Measurements from ENCODE around the gene ETV6. TPM values are rescaled to one million over a fixed set of nuclear protein-coding genes. Genes with fewer than 3 reads are reported as not detected.
A peak's percentile ranks its signal among the peaks of the same experiment; 100 is the strongest.
"Not testable (repeated sequence)": the region's sequence is repeated elsewhere in the genome, so short reads cannot be mapped to it uniquely, and the experiment has no call there.

Gene ETV6
- total and polyA plus RNA-seq, 5 experiments from 2014 or later = 0.94 to 13.2 (median 2.2) TPM

DNA sequence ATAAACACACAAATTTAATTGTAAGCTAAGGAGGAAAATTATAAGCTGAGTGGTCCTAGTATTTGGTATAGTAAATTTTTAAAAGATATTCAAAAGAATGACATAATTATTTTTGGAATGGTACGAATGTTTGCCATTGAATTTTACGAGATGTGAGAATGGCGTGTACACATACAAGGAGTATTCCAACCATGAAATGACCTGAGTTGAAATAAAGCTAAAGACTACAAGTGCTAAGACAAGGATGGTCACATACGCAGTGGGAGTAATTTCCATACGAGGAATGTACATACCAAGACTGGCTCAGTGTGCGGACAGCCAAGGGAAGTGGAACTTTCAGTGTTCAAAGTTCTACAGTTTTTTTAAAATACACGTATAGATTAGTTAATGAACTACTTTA, 21.1 kb upstream of the ETV6 start:
- POLR2A ChIA-PET = no interaction called here
- Mint-ChIP-seq H3K36me3 (peaks cover 0 to 2% (median 0%) of the 10 kb centered on the region in 3 donors), H3K4me3 (no peak overlapping the region), H3K27ac (no peak overlapping the region), H3K4me1 (no peaks in the 10 kb centered on the region), H3K27me3 (peaks cover 0 to 2% (median 0%) of the 10 kb centered on the region in 5 donors), H3K9me3 (no peaks in the 10 kb centered on the region)
- DNase-seq (no peak), ATAC-seq (no peak)

DNA sequence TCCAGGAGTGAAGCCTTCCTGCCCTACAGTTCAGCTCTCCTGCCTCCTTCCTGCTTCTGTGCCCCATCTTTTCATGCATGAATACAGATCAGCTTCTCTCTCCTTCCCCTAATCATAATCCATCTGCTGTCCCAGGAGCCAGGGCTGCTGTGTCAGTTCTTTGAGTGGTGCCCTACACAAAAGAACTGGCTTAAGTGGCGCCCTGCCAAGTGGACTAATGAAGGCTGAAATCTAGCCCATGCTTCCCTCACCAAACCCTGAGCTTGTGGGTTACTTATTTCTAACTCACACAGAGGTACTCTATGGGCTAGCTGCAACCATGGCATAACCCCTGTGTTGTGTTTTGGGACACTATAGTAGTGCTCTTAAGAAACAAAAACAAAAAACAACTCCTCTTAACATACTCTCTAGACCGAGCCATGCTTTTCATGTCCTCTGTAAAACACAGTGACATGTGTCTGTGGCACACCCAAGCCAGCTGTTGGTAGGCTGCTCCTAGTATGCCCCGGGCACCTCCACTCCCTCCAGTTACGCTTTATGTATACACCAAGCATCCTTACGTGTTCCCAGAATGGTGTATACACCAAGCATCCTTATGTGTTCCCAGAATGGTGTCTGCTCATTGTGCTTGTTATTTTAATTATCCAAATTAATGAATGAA, 19.3 kb upstream of the ETV6 start:
- Mint-ChIP-seq H3K27me3 (peaks cover 0 to 2% (median 0%) of the 10 kb centered on the region in 5 donors), H3K36me3 (peaks cover 0 to 2% (median 0%) of the 10 kb centered on the region in 3 donors), H3K9me3 (no peaks in the 10 kb centered on the region), H3K4me3 (no peak overlapping the region), H3K4me1 (no peaks in the 10 kb centered on the region), H3K27ac (no peak overlapping the region)
- POLR2A ChIA-PET = no interaction called here
- ATAC-seq (no peak), DNase-seq (no peak)

DNA sequence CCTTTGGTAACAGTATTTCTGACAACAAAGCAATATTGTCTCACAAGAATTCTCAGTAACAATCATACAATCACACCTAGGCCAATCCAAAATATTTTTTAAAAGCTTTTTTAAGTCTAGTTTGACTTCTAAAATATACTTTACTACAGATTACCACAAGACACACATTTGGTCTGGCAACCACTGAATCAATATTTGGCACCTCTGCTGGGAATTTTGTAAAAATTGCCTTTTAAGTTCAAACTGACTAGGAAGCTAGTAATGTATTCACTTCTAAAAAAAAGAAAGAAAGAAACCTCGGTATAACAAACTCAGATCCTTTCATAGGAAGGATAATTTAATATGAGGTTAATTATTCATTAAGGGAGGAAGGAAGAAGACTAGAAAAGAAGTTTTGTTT, 18.2 kb upstream of the ETV6 start:
- POLR2A ChIA-PET = no interaction called here
- Mint-ChIP-seq H3K27me3 (peaks cover 0 to 2% (median 0%) of the 10 kb centered on the region in 5 donors), H3K36me3 (peaks cover 0 to 2% (median 0%) of the 10 kb centered on the region in 3 donors), H3K27ac (no peak overlapping the region), H3K4me1 (no peaks in the 10 kb centered on the region), H3K4me3 (no peak overlapping the region), H3K9me3 (peaks cover 0 to 5% (median 0%) of the 10 kb centered on the region in 9 donors)
- DNase-seq = no peak
- ATAC-seq = no peak

DNA sequence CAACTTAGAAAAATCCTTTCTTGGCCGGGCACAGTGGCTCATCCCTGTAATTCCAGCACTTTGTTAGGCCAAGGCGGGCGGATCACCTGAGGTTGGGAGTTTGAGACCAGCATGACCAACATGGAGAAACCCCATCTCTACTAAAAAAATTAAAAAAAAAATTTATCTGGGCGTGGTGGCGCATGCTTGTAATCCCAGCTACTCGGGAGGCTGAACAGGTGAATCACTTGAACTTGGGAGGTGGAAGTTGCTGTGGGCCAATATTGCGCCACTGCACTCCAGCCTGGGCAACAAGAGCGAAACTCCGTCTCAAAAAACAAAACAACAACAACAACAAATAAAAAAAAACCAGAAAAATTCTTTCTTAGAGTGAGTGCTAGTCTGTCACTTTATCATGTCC, 17.6 kb upstream of the ETV6 start:
- H3K36me3 Mint-ChIP-seq, ATAC-seq, POLR2A ChIA-PET, H3K4me1 Mint-ChIP-seq, H3K4me3 Mint-ChIP-seq, H3K9me3 Mint-ChIP-seq, DNase-seq, H3K27ac Mint-ChIP-seq, H3K27me3 Mint-ChIP-seq: not testable (repeated sequence)

DNA sequence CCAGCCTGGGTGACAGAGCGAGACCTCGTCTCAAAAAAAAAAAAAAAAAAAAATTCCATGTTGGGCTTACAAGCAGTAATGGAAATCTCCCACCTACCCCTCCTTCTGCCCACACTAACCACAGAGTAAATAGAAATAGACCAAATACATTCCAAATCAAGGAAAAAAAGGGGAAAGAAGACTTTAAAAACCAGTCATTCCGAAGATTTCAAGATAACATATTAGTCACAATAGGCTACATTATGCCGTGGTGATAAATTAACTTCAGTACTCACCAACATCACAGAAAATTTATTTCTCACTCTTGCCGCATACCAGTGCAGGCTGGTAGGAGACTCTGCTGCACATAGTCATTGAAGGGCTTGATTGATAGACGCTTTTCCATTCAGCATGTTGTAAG, 15.5 kb upstream of the ETV6 start:
- no peak for DNase-seq
- Mint-ChIP-seq H3K9me3 (peaks cover 0 to 5% (median 0%) of the 10 kb centered on the region in 9 donors), H3K36me3 (peaks cover 0 to 3% (median 2%) of the 10 kb centered on the region in 3 donors), H3K4me3 (no peak overlapping the region), H3K4me1 (no peaks in the 10 kb centered on the region), H3K27me3 (peaks cover 0 to 2% (median 0%) of the 10 kb centered on the region in 5 donors), H3K27ac (no peak overlapping the region)
- POLR2A ChIA-PET = no interaction called here
- no peak for ATAC-seq

DNA sequence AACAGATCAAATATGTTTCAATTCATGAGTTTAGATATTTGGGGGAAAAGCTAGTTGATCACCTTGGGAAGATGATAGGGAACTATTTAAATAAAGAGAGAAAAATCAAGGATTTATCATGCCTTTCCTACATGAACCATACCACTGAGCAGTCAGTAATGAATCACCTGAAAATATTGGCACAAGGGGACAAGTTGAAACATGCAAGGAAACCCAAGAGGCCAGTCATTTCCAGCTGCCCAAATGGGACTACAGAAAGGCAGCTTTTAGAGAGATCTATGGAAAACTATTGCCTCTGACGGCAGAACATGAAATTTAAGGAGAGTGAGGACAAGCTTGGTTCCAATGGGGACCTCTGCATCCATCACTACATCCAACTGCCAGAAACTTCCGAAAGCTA, 14.1 kb upstream of the ETV6 start:
- Mint-ChIP-seq H3K9me3 (peaks cover 0 to 5% (median 0%) of the 10 kb centered on the region in 9 donors), H3K27ac (no peak overlapping the region), H3K27me3 (no peaks in the 10 kb centered on the region), H3K36me3 (peaks cover 0 to 3% (median 0%) of the 10 kb centered on the region in 3 donors), H3K4me3 (no peak overlapping the region), H3K4me1 (no peaks in the 10 kb centered on the region)
- DNase-seq (no peak), ATAC-seq (no peak)
- POLR2A ChIA-PET = no interaction called here

DNA sequence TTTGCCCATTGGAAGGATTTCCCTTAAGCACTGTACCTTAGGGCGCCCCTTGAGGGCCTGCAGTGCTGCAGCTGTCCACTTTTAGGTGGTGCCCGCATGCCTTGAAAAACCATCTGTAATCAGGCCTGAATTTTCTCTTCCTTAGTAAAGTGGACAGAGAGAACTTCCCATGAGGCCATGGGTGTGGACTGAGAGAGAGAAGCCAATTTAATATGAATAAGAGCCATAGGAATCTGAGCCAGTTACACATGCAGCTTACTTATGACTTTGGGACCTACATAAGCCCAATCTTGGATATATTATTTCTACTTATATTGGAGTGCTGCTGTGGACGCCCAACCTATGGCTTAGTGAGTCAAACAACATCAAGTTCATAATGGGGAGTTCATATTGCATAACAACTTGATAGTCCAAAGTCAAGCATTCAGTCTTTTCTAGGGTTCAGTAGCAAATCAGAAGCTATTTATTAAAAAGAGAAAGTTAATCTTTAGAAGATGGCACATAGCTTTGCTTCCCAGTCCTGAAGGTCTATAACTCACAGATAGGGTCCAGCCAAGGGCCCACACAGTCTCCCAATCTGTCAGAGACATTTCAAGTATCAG, 11.1 kb upstream of the ETV6 start:
- POLR2A ChIA-PET = interaction anchor here (1.0 kb wide), 1 partner anchor 11 kb away, joined by 3 read pairs; the partner anchor contains the start of gene ETV6
- peaks cover 0 to 5% (median 0%) of the 10 kb centered on the region in 9 donors for H3K9me3 Mint-ChIP-seq
- no peak for ATAC-seq
- no peak overlapping the region for H3K4me3 Mint-ChIP-seq
- H3K27ac Mint-ChIP-seq = no peak overlapping the region
- DNase-seq = no peak
- peaks cover 0 to 3% (median 0%) of the 10 kb centered on the region in 3 donors for H3K36me3 Mint-ChIP-seq
- H3K27me3 Mint-ChIP-seq = no peaks in the 10 kb centered on the region
- H3K4me1 Mint-ChIP-seq = no peaks in the 10 kb centered on the region

DNA sequence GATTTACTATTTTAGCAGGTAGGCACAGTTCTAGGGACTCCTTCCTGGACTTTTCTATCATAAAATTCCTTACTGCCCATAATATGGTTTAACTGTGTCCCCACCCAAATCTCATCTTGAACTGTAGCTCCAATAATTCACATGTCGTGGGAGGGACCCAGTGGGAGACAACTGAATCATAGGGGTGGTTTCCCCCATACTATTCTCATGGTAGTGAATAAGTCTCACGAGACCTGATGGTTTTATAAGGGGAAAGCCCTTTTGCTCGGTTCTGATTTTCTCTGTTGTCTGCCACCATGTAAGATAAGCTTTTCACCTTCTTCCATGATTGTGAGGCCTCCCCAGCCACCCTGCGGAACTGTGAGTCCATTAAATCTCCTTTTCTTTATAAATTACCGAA, 10.0 kb upstream of the ETV6 start:
- Mint-ChIP-seq H3K27ac (no peak overlapping the region), H3K4me3 (no peak overlapping the region), H3K27me3 (no peaks in the 10 kb centered on the region), H3K9me3 (peaks cover 0 to 5% (median 0%) of the 10 kb centered on the region in 9 donors), H3K4me1 (no peaks in the 10 kb centered on the region), H3K36me3 (peaks cover 0 to 3% (median 0%) of the 10 kb centered on the region in 3 donors)
- DNase-seq (no peak), ATAC-seq (no peak)
- POLR2A ChIA-PET = no interaction called here

DNA sequence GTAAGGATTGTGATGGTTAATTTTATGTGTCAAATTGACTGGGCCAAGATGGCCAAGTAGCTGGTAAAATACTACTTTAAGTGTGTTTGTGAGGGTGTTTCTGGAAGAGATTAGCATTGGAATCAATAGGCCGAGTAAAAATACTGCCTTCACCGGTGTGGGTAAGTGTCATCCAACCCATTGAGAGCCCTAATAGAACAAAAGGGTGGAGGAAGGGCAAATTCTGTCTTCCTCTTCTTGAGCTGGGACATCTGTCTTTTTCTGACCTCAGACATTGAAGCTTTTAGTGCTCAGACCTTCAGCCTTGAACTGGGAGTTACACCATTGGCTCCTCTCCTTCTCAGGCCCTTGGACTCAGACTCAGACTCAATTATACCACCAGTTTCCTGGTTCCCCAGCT, 8.0 kb upstream of the ETV6 start:
- no peak overlapping the region for H3K27ac Mint-ChIP-seq
- H3K36me3 Mint-ChIP-seq = peaks cover 0 to 3% (median 0%) of the 10 kb centered on the region in 3 donors
- no peaks in the 10 kb centered on the region for H3K9me3 Mint-ChIP-seq
- DNase-seq (no peak), ATAC-seq (no peak)
- H3K4me1 Mint-ChIP-seq = no peaks in the 10 kb centered on the region
- no peaks in the 10 kb centered on the region for H3K27me3 Mint-ChIP-seq
- no peak overlapping the region for H3K4me3 Mint-ChIP-seq
- POLR2A ChIA-PET = interaction anchor here (0.8 to 1.1 kb wide), 2 partner anchors 8 kb away, joined by 3 to 4 read pairs; partner anchors contain the start of gene ETV6

DNA sequence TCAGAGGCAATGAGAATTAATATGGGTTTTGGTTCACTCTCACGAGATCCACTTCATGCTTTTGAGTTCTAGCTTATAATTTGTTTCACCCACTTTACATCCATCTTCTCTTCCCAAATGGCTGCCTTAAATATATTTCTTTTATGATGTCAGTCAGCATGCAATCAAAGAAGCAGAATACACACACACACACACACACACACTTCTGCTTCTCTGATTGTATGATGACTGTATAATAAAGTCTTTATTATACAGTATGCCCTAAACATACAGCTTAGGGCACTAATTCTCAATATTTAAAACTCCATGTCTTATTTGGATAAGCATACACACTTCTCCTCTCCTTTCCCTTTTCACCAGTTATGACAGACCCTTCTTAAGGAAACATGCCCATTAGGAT, 6.7 kb upstream of the ETV6 start:
- Mint-ChIP-seq H3K27ac (peak overlapping the region in 1 of 10 donors; percentile 11), H3K4me1 (peaks cover 0 to 3% (median 0%) of the 10 kb centered on the region in 4 donors), H3K9me3 (no peaks in the 10 kb centered on the region), H3K36me3 (no peaks in the 10 kb centered on the region), H3K4me3 (no peak overlapping the region), H3K27me3 (no peaks in the 10 kb centered on the region)
- ATAC-seq (no peak), DNase-seq (no peak)
- POLR2A ChIA-PET = interaction anchor here (1.1 kb wide), 1 partner anchor 10 kb away, joined by 4 read pairs; no protein-coding TSS in a partner anchor

DNA sequence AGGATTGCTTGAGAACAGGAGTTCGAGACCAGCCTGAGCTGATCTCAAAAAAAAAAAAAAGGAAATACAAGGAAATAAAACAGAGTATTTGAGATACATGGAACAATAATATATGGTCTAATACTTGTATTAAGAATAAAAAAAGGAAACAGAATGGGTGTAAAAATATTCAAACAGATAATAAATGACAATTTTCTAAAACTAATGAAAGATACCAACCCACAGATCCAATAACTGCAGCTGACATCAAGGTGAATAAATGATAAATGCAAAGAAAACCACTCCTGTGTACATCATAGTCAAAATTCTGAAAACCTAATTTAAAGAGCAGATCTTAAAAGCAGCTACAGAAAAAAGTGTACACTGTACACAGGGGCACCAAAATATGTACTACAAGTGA, 4.1 kb upstream of the ETV6 start:
- H3K4me1 Mint-ChIP-seq = peaks cover 0 to 7% (median 4%) of the 10 kb centered on the region in 4 donors
- no peak overlapping the region for H3K4me3 Mint-ChIP-seq
- no peak for DNase-seq
- no peaks in the 10 kb centered on the region for H3K9me3 Mint-ChIP-seq
- POLR2A ChIA-PET = interaction anchor here (0.6 kb wide), 1 partner anchor 247 kb away, joined by 3 read pairs; no protein-coding TSS in a partner anchor
- no peak overlapping the region for H3K27ac Mint-ChIP-seq
- peaks cover 0 to 4% (median 0%) of the 10 kb centered on the region in 3 donors for H3K36me3 Mint-ChIP-seq
- no peak for ATAC-seq
- no peaks in the 10 kb centered on the region for H3K27me3 Mint-ChIP-seq

DNA sequence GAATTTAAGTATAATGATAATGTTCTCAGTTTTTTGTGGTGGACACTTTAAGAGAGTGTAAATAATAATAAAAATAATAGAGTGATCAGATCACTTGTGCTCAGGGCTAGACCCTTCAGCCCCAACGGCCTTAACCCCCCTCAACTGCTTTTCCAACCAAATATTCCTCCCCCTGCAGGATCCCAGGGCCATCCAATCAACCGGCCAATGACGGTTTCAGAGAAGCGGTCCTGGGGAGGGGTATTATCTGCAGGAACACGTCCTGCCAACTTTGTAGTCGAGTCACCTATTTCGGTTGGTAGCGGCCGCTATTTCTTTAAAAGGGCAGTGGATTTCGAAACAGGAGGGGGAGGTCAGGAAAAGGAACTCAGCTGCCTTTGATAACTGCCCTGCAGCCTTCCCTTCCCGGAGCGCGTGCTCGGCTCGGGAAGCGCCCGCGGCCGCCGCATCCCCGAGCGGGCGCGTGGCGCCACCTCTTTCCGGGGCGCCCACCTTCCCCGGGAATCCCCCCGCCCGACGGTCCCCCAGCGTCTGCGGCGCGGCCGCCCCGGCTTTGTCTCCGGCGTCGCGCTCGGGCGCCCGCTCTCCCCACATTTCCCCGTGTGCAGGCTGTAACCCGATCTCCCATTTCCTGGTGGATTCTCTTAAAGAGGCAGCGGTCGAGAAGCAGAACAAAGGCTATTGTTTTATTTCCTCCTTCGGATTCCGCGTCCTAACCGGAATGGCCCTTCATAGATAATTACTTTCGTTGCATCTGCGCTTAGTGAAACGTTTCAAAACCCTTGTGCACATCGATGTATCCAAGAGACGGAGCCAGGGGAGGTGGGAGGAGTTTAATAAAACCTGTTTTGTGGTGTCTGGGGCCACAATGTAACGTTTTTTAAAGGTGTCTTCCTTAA, 711 bp upstream of the ETV6 start:
- H3K36me3 Mint-ChIP-seq = peaks cover 0 to 4% (median 0%) of the 10 kb centered on the region in 3 donors
- no peaks in the 10 kb centered on the region for H3K27me3 Mint-ChIP-seq
- H3K4me1 Mint-ChIP-seq = peaks cover 17 to 40% (median 32%) of the 10 kb centered on the region in 4 donors
- POLR2A ChIA-PET = interaction anchor here (0.9 to 1.9 kb wide), 4 partner anchors 10 to 384 kb away, joined by 3 to 7 read pairs (median 4); no protein-coding TSS in a partner anchor
- DNase-seq (peak; percentile 41 to 71 (median 60)), ATAC-seq (peak; percentile 56 to 58)
- peak overlapping the region; percentile 88 to 99 (median 96) for H3K4me3 Mint-ChIP-seq
- no peaks in the 10 kb centered on the region for H3K9me3 Mint-ChIP-seq
- peak overlapping the region; percentile 92 to 98 (median 94) for H3K27ac Mint-ChIP-seq
